ENCODE measurements around the gene LRP3.

The LRP3 gene

GRCh38 chr19:33229962-33230361 lies 35.8 kb downstream of the LRP3 start:
- no peak overlapping the region for H3K27ac ChIP-seq (ENCODE audit: low read depth, low read length, poor library complexity, severe bottlenecking)
- peaks cover 8% of the 10 kb centered on the region; the same call in 1 of the 2 replicates for H3K9me3 ChIP-seq (ENCODE audit: low read length)
- H3K4me3 ChIP-seq (ENCODE audit: low read depth, low read length, poor library complexity, severe bottlenecking), result no peak overlapping the region
- no peaks in the 10 kb centered on the region for H3K9me2 ChIP-seq (ENCODE audit: low read depth, low read length)
- no peak overlapping the region for H3K9ac ChIP-seq (ENCODE audit: low read length)
- TF ChIP-seq EZH2 (IDR thresholded peaks at IDR 0.05; ENCODE audit: borderline replicate concordance, low read length) (no peak), CTCF (IDR thresholded peaks at IDR 0.05; ENCODE audit: low read length) (no peak)
- no peaks in the 10 kb centered on the region for H3K79me2 ChIP-seq (ENCODE audit: insufficient read depth, low read length)
- no peaks in the 10 kb centered on the region for H3F3A ChIP-seq (ENCODE audit: insufficient read depth, low read length)
- no peaks in the 10 kb centered on the region for H4K20me1 ChIP-seq (ENCODE audit: insufficient read depth, low read length)
- H3K4me2 ChIP-seq (ENCODE audit: low read length), result no peak overlapping the region
- H3K4me1 ChIP-seq (ENCODE audit: insufficient read depth, low read length, severe bottlenecking), result no peaks in the 10 kb centered on the region
- H3K36me3 ChIP-seq (ENCODE audit: insufficient read depth, low read length), result no peaks in the 10 kb centered on the region
- H2AFZ ChIP-seq (ENCODE audit: low read length), result no peak overlapping the region
- no peaks in the 10 kb centered on the region; the same call in 1 of the 2 replicates for H3K27me3 ChIP-seq (ENCODE audit: insufficient read depth, low read length)

- Histone ChIP-seq H4K20me1 (ENCODE audit: insufficient read depth, low read length) (no peaks in the 10 kb centered on the region), H3K4me2 (ENCODE audit: low read length) (no peak overlapping the region), H3K4me1 (ENCODE audit: insufficient read depth, low read length, severe bottlenecking) (no peaks in the 10 kb centered on the region), H3K9me3 (ENCODE audit: low read length) (peaks cover 8% of the 10 kb centered on the region; the same call in 1 of the 2 replicates), H3K36me3 (ENCODE audit: insufficient read depth, low read length) (no peaks in the 10 kb centered on the region), H3K79me2 (ENCODE audit: insufficient read depth, low read length) (no peaks in the 10 kb centered on the region), H3F3A (ENCODE audit: insufficient read depth, low read length) (no peaks in the 10 kb centered on the region), H3K4me3 (ENCODE audit: low read depth, low read length, poor library complexity, severe bottlenecking) (no peak overlapping the region), H3K9me2 (ENCODE audit: low read depth, low read length) (no peaks in the 10 kb centered on the region), H3K27ac (ENCODE audit: low read depth, low read length, poor library complexity, severe bottlenecking) (no peak overlapping the region), H3K9ac (ENCODE audit: low read length) (no peak overlapping the region), H3K27me3 (ENCODE audit: insufficient read depth, low read length) (no peaks in the 10 kb centered on the region; the same call in 1 of the 2 replicates), H2AFZ (ENCODE audit: low read length) (no peak overlapping the region)
- TF ChIP-seq EZH2 (IDR thresholded peaks at IDR 0.05; ENCODE audit: borderline replicate concordance, low read length), result no peak
- TF ChIP-seq CTCF (IDR thresholded peaks at IDR 0.05; ENCODE audit: low read length), result no peak
Measured at GRCh38 chr19:33231511-33231910, 37.4 kb downstream of the LRP3 start.

- Histone ChIP-seq H3K4me2 (ENCODE audit: low read length) (no peak overlapping the region), H3K9me2 (ENCODE audit: low read depth, low read length) (no peaks in the 10 kb centered on the region), H3K27me3 (ENCODE audit: insufficient read depth, low read length) (no peaks in the 10 kb centered on the region; the same call in 1 of the 2 replicates), H3K4me3 (ENCODE audit: low read depth, low read length, poor library complexity, severe bottlenecking) (no peak overlapping the region), H2AFZ (ENCODE audit: low read length) (no peak overlapping the region), H3K27ac (ENCODE audit: low read depth, low read length, poor library complexity, severe bottlenecking) (no peak overlapping the region), H3K79me2 (ENCODE audit: insufficient read depth, low read length) (no peaks in the 10 kb centered on the region), H3K36me3 (ENCODE audit: insufficient read depth, low read length) (no peaks in the 10 kb centered on the region), H3K9me3 (ENCODE audit: low read length) (peaks cover 8% of the 10 kb centered on the region; the same call in 1 of the 2 replicates), H3F3A (ENCODE audit: insufficient read depth, low read length) (no peaks in the 10 kb centered on the region), H3K4me1 (ENCODE audit: insufficient read depth, low read length, severe bottlenecking) (no peaks in the 10 kb centered on the region), H3K9ac (ENCODE audit: low read length) (no peak overlapping the region), H4K20me1 (ENCODE audit: insufficient read depth, low read length) (no peaks in the 10 kb centered on the region)
- TF ChIP-seq EZH2 (IDR thresholded peaks at IDR 0.05; ENCODE audit: borderline replicate concordance, low read length), result no peak
- no peak for TF ChIP-seq CTCF (IDR thresholded peaks at IDR 0.05; ENCODE audit: low read length)
Measured at GRCh38 chr19:33232656-33233055, 38.5 kb downstream of the LRP3 start.
